HepG2 (cell line): ENCODE data around the gene LITAFD. TPM values are rescaled to one million over a fixed set of nuclear protein-coding genes. Genes with fewer than 3 reads are reported as not detected.
A peak's percentile ranks its signal among the peaks of the same experiment; 100 is the strongest.

Experiments used
- ARNTL ChIP-seq: sonication (generic); formaldehyde crosslinking; IDR thresholded peaks from 2 replicates; pipeline ENCODE4 v1.4.0; 2020; ENCODE audit warnings: mild to moderate bottlenecking, missing genetic modification reagents
- CTCF ChIP-seq: sonication (generic); formaldehyde crosslinking; IDR thresholded peaks from 2 replicates; pipeline ENCODE4 v1.5.0; 2020; ENCODE audit warnings: mild to moderate bottlenecking, missing genetic modification reagents, moderate library complexity
- ELF3 ChIP-seq: IDR thresholded peaks from 2 replicates; pipeline ENCODE4 v1.6.1; 2016; ENCODE audit warnings: missing genetic modification reagents, missing compliant biosample characterization
- FOXP4 ChIP-seq: sonication (generic); formaldehyde crosslinking; IDR thresholded peaks from 2 replicates; pipeline ENCODE4 v1.4.0; 2020; ENCODE audit warnings: missing genetic modification reagents
- GATAD2A ChIP-seq: IDR thresholded peaks from 2 replicates; pipeline ENCODE4 v1.6.1; 2016
- HOXA5 ChIP-seq: sonication (generic); formaldehyde crosslinking; IDR thresholded peaks from 2 replicates; pipeline ENCODE4 v1.4.0; 2020; ENCODE audit warnings: missing genetic modification reagents
- IRX3 ChIP-seq: sonication (generic); formaldehyde crosslinking; IDR thresholded peaks from 2 replicates; pipeline ENCODE4 v1.8.1; 2023; ENCODE audit warnings: mild to moderate bottlenecking, low read depth, missing genetic modification reagents, borderline replicate concordance
- KDM6A ChIP-seq: IDR thresholded peaks from 2 replicates; pipeline ENCODE4 v1.6.1; 2016; ENCODE audit warnings: low read depth
- KLF6 ChIP-seq: IDR thresholded peaks from 2 replicates; pipeline ENCODE4 v1.8.0; 2016; ENCODE audit warnings: missing biosample characterization, missing genetic modification reagents
- MAF1 ChIP-seq: sonication (generic); formaldehyde crosslinking; IDR thresholded peaks from 2 replicates; pipeline ENCODE4 v1.5.0; 2020; ENCODE audit warnings: missing genetic modification reagents, borderline replicate concordance
- MAZ ChIP-seq, 2 experiments: sonication (generic) in 1 of 2; formaldehyde crosslinking in 1 of 2; IDR thresholded peaks; 2 replicates each; pipeline versions ENCODE4 v1.5.0 to v1.6.1; 2012 to 2020; ENCODE audit warnings: low read depth in 2 of 2, mild to moderate bottlenecking in 2 of 2, borderline replicate concordance in 1 of 2, improper control_type of control experiment in 1 of 2, low read length in 1 of 2, missing genetic modification reagents in 1 of 2, moderate library complexity in 1 of 2
- MXD4 ChIP-seq: IDR thresholded peaks from 2 replicates; pipeline ENCODE4 v1.6.1; 2016; ENCODE audit warnings: mild to moderate bottlenecking, missing biosample characterization, missing genetic modification reagents
- NFKBIZ ChIP-seq: IDR thresholded peaks from 2 replicates; pipeline ENCODE4 v1.6.1; 2018; ENCODE audit warnings: missing genetic modification reagents, missing compliant biosample characterization
- NFYC ChIP-seq: IDR thresholded peaks from 2 replicates; pipeline ENCODE4 v1.6.1; 2016; ENCODE audit warnings: missing genetic modification reagents, missing compliant biosample characterization
- RFX5 ChIP-seq: IDR thresholded peaks from 2 replicates; pipeline ENCODE4 v1.6.1; 2011; ENCODE audit warnings: low read depth, low read length, improper control_type of control experiment
- SAP130 ChIP-seq: IDR thresholded peaks from 2 replicates; pipeline ENCODE4 v1.6.1; 2016; ENCODE audit warnings: low read depth
- SP140L ChIP-seq: sonication (generic); formaldehyde crosslinking; IDR thresholded peaks from 2 replicates; pipeline ENCODE4 v1.4.0; 2020; ENCODE audit warnings: missing genetic modification reagents, borderline replicate concordance
- SSRP1 ChIP-seq: IDR thresholded peaks from 2 replicates; pipeline ENCODE4 v1.6.1; 2016; ENCODE audit warnings: control low read depth
- TEF ChIP-seq: sonication (generic); formaldehyde crosslinking; IDR thresholded peaks from 2 replicates; pipeline ENCODE4 v1.5.0; 2020; ENCODE audit warnings: missing genetic modification reagents
- TFAP4 ChIP-seq: sonication (generic); IDR thresholded peaks from 2 replicates; pipeline ENCODE4 v1.6.1; 2016; ENCODE audit warnings: low read depth, borderline replicate concordance
- ZBTB20 ChIP-seq: sonication (generic); formaldehyde crosslinking; IDR thresholded peaks from 2 replicates; pipeline ENCODE4 v1.8.1; 2023; ENCODE audit warnings: missing genetic modification reagents, low read depth, mild to moderate bottlenecking, borderline replicate concordance
- ZBTB26 ChIP-seq: IDR thresholded peaks from 2 replicates; pipeline ENCODE4 v1.6.1; 2016; ENCODE audit warnings: missing compliant biosample characterization, missing genetic modification reagents, borderline replicate concordance
- ZNF124 ChIP-seq: sonication (generic); formaldehyde crosslinking; IDR thresholded peaks from 2 replicates; pipeline ENCODE4 v1.4.0; 2020; ENCODE audit warnings: missing genetic modification reagents
- polyA plus RNA-seq, 8 experiments: library from polyadenylated mRNA; depleted of rRNA in 3 of 8; stranded (reverse) in 7 of 8; unstranded in 1 of 8; fragments of >200 nt; fragmentation: Illumina TruSeq in 4 of 8; extraction: Trizol in 4 of 8; gene quantifications; 2 replicates each; pipeline versions ENCODE4 v1.2.1 to v1.2.3, GENCODE V29; 2011 to 2016; ENCODE audit warnings: low read depth in 4 of 8, missing spikeins in 1 of 8, mixed read lengths in 1 of 8; ENCODE audit not compliant: insufficient read depth in 1 of 8
- total RNA-seq, 5 experiments: library from RNA; depleted of rRNA; stranded (reverse); fragments of >200 nt; fragmentation: Illumina TruSeq; extraction: Trizol; gene quantifications; 2 replicates each; pipeline ENCODE4 v1.2.3, GENCODE V29; 2016; ENCODE audit warnings: low read depth in 1 of 5

Gene LITAFD
- total and polyA plus RNA-seq, 2 of the 13 experiments (the other 11 are each of a cell fraction or from before 2014, with no cell fraction given): not detected

- TF ChIP-seq SP140L (CRISPR knock-in tag) (0 out of 2 replicates have a peak, but pooled peaks have one; percentile 70), GATAD2A (CRISPR knock-in tag) (peak; percentile 26; the same call in 1 of the 2 replicates), ZBTB20 (CRISPR knock-in tag) (peak; percentile 62; the same call in 1 of the 2 replicates), TEF (CRISPR knock-in tag) (peak; percentile 67; the same call in 1 of the 2 replicates), IRX3 (CRISPR knock-in tag) (0 out of 2 replicates have a peak, but pooled peaks have one; percentile 72), KDM6A (CRISPR knock-in tag) (0 out of 2 replicates have a peak, but pooled peaks have one; percentile 14), ELF3 (CRISPR knock-in tag) (peak; percentile 44; the same call in 1 of the 2 replicates), TFAP4 (no peak), MAF1 (CRISPR knock-in tag) (0 out of 2 replicates have a peak, but pooled peaks have one; percentile 53), NFYC (CRISPR knock-in tag) (0 out of 2 replicates have a peak, but pooled peaks have one; percentile 21), RFX5 (no peak), KLF6 (CRISPR knock-in tag) (peak; percentile 92), HOXA5 (CRISPR knock-in tag) (peak; percentile 89), CTCF (no peak), MXD4 (CRISPR knock-in tag) (peak; percentile 41; the same call in 1 of the 2 replicates), SSRP1 (CRISPR knock-in tag) (0 out of 2 replicates have a peak, but pooled peaks have one; percentile 70), MAZ (IDR thresholded peaks at IDR 0.05; ENCODE audit: borderline replicate concordance, low read depth, low read length) (no peak), MAZ (CRISPR knock-in tag; IDR thresholded peaks at IDR 0.05; ENCODE audit: low read depth) (peak; percentile 58), ZBTB26 (CRISPR knock-in tag) (peak; percentile 89), FOXP4 (0 out of 2 replicates have a peak, but pooled peaks have one; percentile 36), SAP130 (CRISPR knock-in tag) (peak; percentile 78), NFKBIZ (peak; percentile 63; the same call in 1 of the 2 replicates), ARNTL (CRISPR knock-in tag) (no peak), ZNF124 (CRISPR knock-in tag) (0 out of 2 replicates have a peak, but pooled peaks have one; percentile 63)
Observed at GRCh38 chr16:8931859-8932258, 49.7 kb downstream of the LITAFD start (continued).
